GM23338 (cell line): Measurements from ENCODE around the gene DCPS.

Experiments used
- CREB1 ChIP-seq: fragments of 250-450 bp; sonication (Bioruptor Pico); IDR thresholded peaks from 2 replicates; pipeline ENCODE4 v1.5.0; 2020; ENCODE audit warnings: low read depth, mild to moderate bottlenecking, moderate library complexity
- CTCF ChIP-seq, 2 experiments: fragments of 200-600 bp in 1 of 2; sonication (generic) in 1 of 2; conservative IDR thresholded peaks; 2 replicates each; pipeline versions ENCODE4 v1.5.1 to v1.6.1; 2016 to 2017; ENCODE audit warnings: antibody characterized with exemption in 2 of 2, low read depth in 2 of 2, mild to moderate bottlenecking in 2 of 2, moderate library complexity in 1 of 2
- ETS1 ChIP-seq: IDR thresholded peaks from 2 replicates; pipeline ENCODE4 v1.6.1; 2016; ENCODE audit warnings: antibody characterized with exemption
- EZH2 ChIP-seq: fragments of 200-600 bp; sonication (generic); IDR thresholded peaks from one replicate; pipeline ENCODE4 v1.8.0; 2017; ENCODE audit warnings: antibody characterized with exemption, mild to moderate bottlenecking, low read depth; ENCODE audit not compliant: unreplicated experiment
- EZH2phosphoT487 ChIP-seq: fragments of 200-600 bp; sonication (generic); IDR thresholded peaks from one replicate; pipeline ENCODE4 v1.8.1; 2018; ENCODE audit warnings: antibody characterized with exemption; ENCODE audit not compliant: unreplicated experiment
- JUNB ChIP-seq: IDR thresholded peaks from one replicate; pipeline ENCODE4 v1.6.1; 2016; ENCODE audit warnings: antibody characterized with exemption; ENCODE audit not compliant: unreplicated experiment
- POLR2AphosphoS5 ChIP-seq: IDR thresholded peaks from 2 replicates; pipeline ENCODE4 v1.6.1; 2016; ENCODE audit warnings: antibody characterized with exemption, low read depth
- REST ChIP-seq: IDR thresholded peaks from one replicate; pipeline ENCODE4 v1.6.1; 2018; ENCODE audit warnings: antibody characterized with exemption; ENCODE audit not compliant: unreplicated experiment
- ZNF114 ChIP-seq: fragments of 250-450 bp; sonication (Bioruptor Pico); IDR thresholded peaks from 2 replicates; pipeline ENCODE4 v1.5.0; 2020; ENCODE audit warnings: mild to moderate bottlenecking, moderate library complexity
- ZNF462 ChIP-seq: fragments of 250-450 bp; sonication (Bioruptor Pico); IDR thresholded peaks from 2 replicates; pipeline ENCODE4 v1.5.0; 2020; ENCODE audit warnings: mild to moderate bottlenecking, moderate library complexity

GRCh38 chr11:126360049-126360446, 56.2 kb downstream of the DCPS start:
- TF ChIP-seq CTCF (conservative IDR thresholded peaks at IDR 0.05; ENCODE audit: low read depth in 2 of 2) (no peak), POLR2AphosphoS5 (no peak), CREB1 (CRISPR knock-in tag) (no peak), EZH2 (no peak), ETS1 (no peak), JUNB (no peak), REST (no peak), EZH2phosphoT487 (no peak), ZNF114 (no peak), ZNF462 (CRISPR knock-in tag) (no peak)
